Measurements from ENCODE around the gene TRIM17. TPM values are rescaled to one million over a fixed set of nuclear protein-coding genes. Genes with fewer than 3 reads are reported as not detected.

TRIM17 gene
- total RNA-seq, 2 experiments from 2014 or later: 0.13 TPM; not detected in 1

DNA sequence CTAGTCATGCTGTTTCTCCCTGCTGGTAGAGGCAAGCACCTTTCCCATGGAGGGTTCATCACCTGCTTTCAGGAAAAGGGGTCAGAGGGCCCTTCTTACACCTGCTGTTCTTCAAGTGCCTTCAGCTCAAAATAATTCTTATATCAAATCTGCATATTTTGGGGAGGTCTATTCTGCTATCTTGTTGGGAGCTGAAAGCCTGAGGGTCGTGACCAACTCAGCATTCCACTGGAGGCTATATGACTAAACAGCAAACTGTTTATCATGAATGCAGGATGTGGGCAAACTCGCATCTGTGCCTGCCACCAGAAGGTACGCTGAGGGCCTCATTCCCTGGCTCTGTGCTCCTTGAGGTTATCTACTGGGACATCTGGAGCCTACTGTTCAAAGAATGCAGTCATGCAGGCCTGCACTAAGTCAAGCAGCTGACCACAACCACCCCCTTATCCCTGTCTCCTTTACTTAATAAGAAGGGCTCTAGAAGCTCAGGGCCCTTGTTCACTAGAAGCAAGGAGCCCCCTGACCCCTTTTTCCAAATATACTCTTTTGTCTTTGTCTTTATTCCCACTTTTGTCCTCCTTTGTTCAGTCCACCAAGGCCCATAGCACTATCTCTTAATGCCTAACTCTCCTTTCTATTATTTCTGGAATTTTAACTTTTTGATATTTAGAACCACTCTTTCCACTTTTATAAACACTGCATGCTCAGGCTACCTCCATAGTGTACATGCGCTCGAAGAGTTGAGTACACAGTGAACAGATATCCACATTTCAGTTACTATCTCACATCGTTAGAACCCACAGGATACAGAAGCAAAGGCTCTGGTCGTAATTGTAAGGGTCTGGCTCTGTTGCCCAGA, 4.5 kb upstream of the TRIM17 start:
- no peak overlapping the region for H2AFZ ChIP-seq (ENCODE audit: low read length)
- BruUV-seq (replicated peaks): no TSS peak
- ChIA-PET CTCF (ENCODE audit: unreplicated experiment) (no interaction called here), POLR2A (interaction anchor here (0.7 to 1.4 kb wide), 2 partner anchors 10 to 32 kb away, joined by 3 read pairs; no protein-coding TSS in a partner anchor)
- no peaks in the 10 kb centered on the region for H3K79me2 ChIP-seq (ENCODE audit: insufficient read depth, low read depth, low read length)
- no peak overlapping the region for H3K4me3 ChIP-seq (ENCODE audit: low read depth, low read length, poor library complexity, severe bottlenecking)
- H3K36me3 ChIP-seq (ENCODE audit: insufficient read depth, low read length): no peaks in the 10 kb centered on the region
- no peak overlapping the region for H3K4me2 ChIP-seq (ENCODE audit: low read length)
- H3K27ac ChIP-seq (ENCODE audit: low read depth, low read length, poor library complexity, severe bottlenecking): no peak overlapping the region
- DNase-seq (ENCODE audit: low spot score): no peak
- no peaks in the 10 kb centered on the region for H3K4me1 ChIP-seq (ENCODE audit: insufficient read depth, low read length, poor library complexity, severe bottlenecking)
- no peaks in the 10 kb centered on the region for H3K9me2 ChIP-seq (ENCODE audit: insufficient read depth, low read length)
- no peak for TF ChIP-seq CTCF (conservative IDR thresholded peaks at IDR 0.05; ENCODE audit: low read length)
- TF ChIP-seq EZH2phosphoT487 (IDR thresholded peaks at IDR 0.05; ENCODE audit: borderline replicate concordance, low read depth, low read length): no peak
- H3K9me3 ChIP-seq (ENCODE audit: low read length): no peaks in the 10 kb centered on the region
- intact Hi-C loops (cut with micrococcal nuclease; ENCODE audit: unreplicated experiment): no loop called here
- H4K20me1 ChIP-seq (ENCODE audit: insufficient read depth, low read length): no peaks in the 10 kb centered on the region

DNA sequence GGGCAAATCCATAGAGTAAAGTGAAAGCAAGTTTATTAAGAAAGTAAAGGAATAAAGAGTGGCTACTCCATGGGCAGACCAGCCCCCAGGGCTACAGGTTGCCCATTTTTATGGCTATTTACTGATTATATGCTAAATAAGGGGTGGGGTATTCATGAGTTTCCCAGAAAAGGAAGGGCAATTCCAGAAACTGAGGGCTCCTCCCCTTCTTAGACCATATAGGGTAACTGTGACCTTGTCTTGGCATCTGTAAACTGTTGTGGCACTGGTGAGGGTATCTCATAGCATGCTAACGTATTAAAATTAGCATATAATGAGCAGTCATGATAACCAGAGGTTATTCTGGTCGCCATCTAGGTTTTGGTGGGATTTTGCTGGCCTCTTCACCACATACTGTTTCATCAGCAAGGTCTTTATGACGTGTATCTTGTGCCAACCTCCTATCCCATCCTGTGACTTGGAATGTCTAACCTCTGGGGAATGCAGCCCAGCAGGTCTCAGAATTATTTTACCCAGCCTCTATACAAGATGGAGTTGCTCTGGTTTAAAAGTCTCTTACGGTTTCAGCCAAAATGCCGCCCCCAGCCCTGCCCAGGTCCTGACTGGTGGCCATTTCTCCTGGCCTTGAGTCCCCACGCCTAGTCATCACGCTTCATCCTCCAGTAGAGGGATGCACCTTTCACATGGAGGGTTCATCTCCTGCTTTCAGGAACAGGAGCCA, 982 bp upstream of the TRIM17 start:
- H3K4me3 ChIP-seq (ENCODE audit: low read depth, low read length, poor library complexity, severe bottlenecking): no peak overlapping the region

More for the DNA sequence above, 982 bp upstream of the TRIM17 start:
- ChIA-PET POLR2A (no interaction called here), CTCF (ENCODE audit: unreplicated experiment) (no interaction called here)
- no peaks in the 10 kb centered on the region for H3K36me3 ChIP-seq (ENCODE audit: insufficient read depth, low read length)
- no TSS peak for BruUV-seq (replicated peaks)
- H3K79me2 ChIP-seq (ENCODE audit: insufficient read depth, low read depth, low read length): no peaks in the 10 kb centered on the region
- no peaks in the 10 kb centered on the region for H3K9me2 ChIP-seq (ENCODE audit: insufficient read depth, low read length)
- no peak overlapping the region for H3K27ac ChIP-seq (ENCODE audit: low read depth, low read length, poor library complexity, severe bottlenecking)
- no peak overlapping the region for H3K4me2 ChIP-seq (ENCODE audit: low read length)
- no peaks in the 10 kb centered on the region for H4K20me1 ChIP-seq (ENCODE audit: insufficient read depth, low read length)
- intact Hi-C loops (cut with micrococcal nuclease; ENCODE audit: unreplicated experiment): no loop called here
- H3K4me1 ChIP-seq (ENCODE audit: insufficient read depth, low read length, poor library complexity, severe bottlenecking): no peaks in the 10 kb centered on the region
- no peak for TF ChIP-seq CTCF (conservative IDR thresholded peaks at IDR 0.05; ENCODE audit: low read length)
- no peak for TF ChIP-seq EZH2phosphoT487 (IDR thresholded peaks at IDR 0.05; ENCODE audit: borderline replicate concordance, low read depth, low read length)
- H2AFZ ChIP-seq (ENCODE audit: low read length): no peak overlapping the region
- DNase-seq (ENCODE audit: low spot score): no peak
- no peaks in the 10 kb centered on the region for H3K9me3 ChIP-seq (ENCODE audit: low read length)
